ENCODE results near the gene PTPA.

The PTPA gene

GRCh38 chr9:129069862-129070641 lies 41.2 kb upstream of the PTPA start:
- TF ChIP-seq POLR2AphosphoS5 (IDR thresholded peaks at IDR 0.05; ENCODE audit: low read depth, low read length): no peak
- TF ChIP-seq REST (IDR thresholded peaks at IDR 0.05; ENCODE audit: insufficient read depth in 1 of 2, low read depth in 2 of 2, low read length in 2 of 2): no peak
- no peak for TF ChIP-seq FOXP2 (optimal IDR thresholded peaks at IDR 0.05; ENCODE audit: borderline replicate concordance, extremely low read depth, extremely low read length, insufficient read depth)
- TF ChIP-seq SIN3A (IDR thresholded peaks at IDR 0.05; ENCODE audit: borderline replicate concordance, insufficient read depth, low read length): no peak
- no peak for TF ChIP-seq TAF1 (IDR thresholded peaks at IDR 0.05; ENCODE audit: borderline replicate concordance, insufficient read depth, low read length)

DNA sequence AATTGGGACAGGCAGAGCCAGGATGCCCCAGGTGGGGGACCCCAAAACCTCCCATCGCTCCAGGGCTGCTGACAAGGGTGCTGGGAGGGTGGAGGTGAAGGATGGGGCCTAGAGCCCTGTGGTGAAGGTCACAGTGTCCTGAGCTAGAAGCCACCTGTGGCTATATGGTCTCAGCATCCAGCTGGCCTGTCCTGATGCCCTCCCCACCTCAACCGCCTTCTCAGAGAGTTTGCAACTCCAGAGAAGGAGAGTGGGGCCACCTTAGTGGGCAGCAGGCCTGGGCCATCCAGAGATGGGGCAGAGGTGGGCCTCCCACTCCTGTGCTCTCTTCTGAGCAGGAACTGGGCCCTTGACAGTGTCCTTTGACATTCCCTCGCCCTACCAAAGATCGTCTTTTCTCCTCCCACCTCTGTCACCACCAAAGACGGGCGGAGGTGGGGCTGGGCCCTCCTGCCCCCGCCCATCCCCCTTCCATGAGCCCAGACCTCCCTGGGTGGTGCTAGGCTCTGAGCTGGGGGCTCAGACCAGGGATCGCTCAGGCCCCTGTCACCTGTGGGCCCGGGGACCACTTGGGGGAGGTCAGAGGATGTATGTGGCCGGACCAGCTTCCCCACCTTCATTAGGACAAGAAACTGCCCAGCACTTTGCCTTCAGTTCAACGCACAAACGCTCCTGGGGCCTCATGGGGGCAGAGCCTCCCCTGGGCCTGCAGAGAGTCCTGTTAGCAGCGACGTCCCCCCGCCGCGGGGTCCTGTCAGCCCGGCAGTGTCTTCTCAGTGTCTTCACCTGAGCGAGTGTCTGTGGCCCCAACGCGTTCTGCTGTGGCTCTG lies 40.3 kb upstream of the PTPA start:
- TF ChIP-seq TAF1 (IDR thresholded peaks at IDR 0.05; ENCODE audit: borderline replicate concordance, insufficient read depth, low read length): no peak
- no peak for TF ChIP-seq POLR2AphosphoS5 (IDR thresholded peaks at IDR 0.05; ENCODE audit: low read depth, low read length)
- TF ChIP-seq FOXP2 (optimal IDR thresholded peaks at IDR 0.05; ENCODE audit: borderline replicate concordance, extremely low read depth, extremely low read length, insufficient read depth): no peak
- TF ChIP-seq REST (IDR thresholded peaks at IDR 0.05; ENCODE audit: insufficient read depth in 1 of 2, low read depth in 2 of 2, low read length in 2 of 2): no peak
- TF ChIP-seq SIN3A (IDR thresholded peaks at IDR 0.05; ENCODE audit: borderline replicate concordance, insufficient read depth, low read length): no peak

DNA sequence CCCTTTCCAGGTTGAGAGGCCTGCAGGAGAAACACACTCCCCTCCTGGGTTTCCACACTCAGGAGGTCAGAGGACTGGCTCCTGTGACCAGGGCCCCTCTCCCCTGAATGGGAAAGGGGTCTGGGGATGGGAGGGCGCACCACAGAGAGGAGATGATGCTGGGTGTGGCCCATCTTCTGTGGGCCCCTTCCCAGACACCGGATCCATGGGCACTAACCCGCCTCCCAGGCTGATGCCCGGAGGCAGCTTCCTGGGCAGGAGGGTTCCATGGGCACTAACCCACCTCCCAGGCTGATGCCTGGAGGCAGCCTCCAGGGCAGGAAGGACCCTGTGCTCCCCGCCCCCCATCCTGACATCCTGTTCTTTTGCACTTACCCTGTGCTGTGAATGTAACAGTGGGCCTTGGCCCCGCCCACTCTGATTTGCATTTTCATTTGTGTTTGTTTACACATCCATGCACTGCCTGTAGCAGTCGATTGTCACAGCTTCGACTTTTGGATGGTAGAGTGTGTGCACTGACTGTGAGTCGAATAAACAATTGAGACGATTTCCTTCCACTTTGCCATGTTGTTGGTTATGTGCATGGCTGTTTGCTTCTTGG lies 39.6 kb upstream of the PTPA start:
- TF ChIP-seq REST (IDR thresholded peaks at IDR 0.05; ENCODE audit: insufficient read depth in 1 of 2, low read depth in 2 of 2, low read length in 2 of 2): no peak
- TF ChIP-seq POLR2AphosphoS5 (IDR thresholded peaks at IDR 0.05; ENCODE audit: low read depth, low read length): no peak
- no peak for TF ChIP-seq TAF1 (IDR thresholded peaks at IDR 0.05; ENCODE audit: borderline replicate concordance, insufficient read depth, low read length)
- no peak for TF ChIP-seq SIN3A (IDR thresholded peaks at IDR 0.05; ENCODE audit: borderline replicate concordance, insufficient read depth, low read length)
- TF ChIP-seq FOXP2 (optimal IDR thresholded peaks at IDR 0.05; ENCODE audit: borderline replicate concordance, extremely low read depth, extremely low read length, insufficient read depth): no peak

DNA sequence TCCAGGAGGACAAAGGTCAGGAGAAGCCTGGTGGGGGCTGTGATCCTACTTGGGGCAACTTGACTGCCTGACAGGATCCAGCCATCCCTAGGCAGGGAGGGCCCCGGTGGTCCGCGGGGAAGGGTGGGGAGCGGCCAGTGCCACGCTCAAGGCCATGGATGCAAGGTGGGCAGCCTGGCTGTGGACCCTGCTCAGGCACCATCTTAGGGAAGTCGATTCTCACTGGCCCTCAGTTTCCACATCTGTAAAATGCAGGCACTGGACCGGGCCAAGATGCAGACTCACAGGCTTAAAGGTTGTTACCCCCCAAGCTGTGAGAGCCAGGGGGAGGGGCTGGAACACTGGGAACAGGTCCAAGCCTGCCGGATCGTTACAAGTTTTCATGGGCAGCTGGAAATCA lies 39.0 kb upstream of the PTPA start:
- TF ChIP-seq FOXP2 (optimal IDR thresholded peaks at IDR 0.05; ENCODE audit: borderline replicate concordance, extremely low read depth, extremely low read length, insufficient read depth) (no peak), TAF1 (IDR thresholded peaks at IDR 0.05; ENCODE audit: borderline replicate concordance, insufficient read depth, low read length) (no peak), SIN3A (IDR thresholded peaks at IDR 0.05; ENCODE audit: borderline replicate concordance, insufficient read depth, low read length) (no peak), POLR2AphosphoS5 (IDR thresholded peaks at IDR 0.05; ENCODE audit: low read depth, low read length) (no peak), REST (IDR thresholded peaks at IDR 0.05; ENCODE audit: insufficient read depth in 1 of 2, low read depth in 2 of 2, low read length in 2 of 2) (no peak)
